ENCODE measurements around the gene KRTAP12-1.
"Not testable (repeated sequence)": the region's sequence is repeated elsewhere in the genome, so short reads cannot be mapped to it uniquely, and the experiment has no call there.

Gene KRTAP12-1

DNA sequence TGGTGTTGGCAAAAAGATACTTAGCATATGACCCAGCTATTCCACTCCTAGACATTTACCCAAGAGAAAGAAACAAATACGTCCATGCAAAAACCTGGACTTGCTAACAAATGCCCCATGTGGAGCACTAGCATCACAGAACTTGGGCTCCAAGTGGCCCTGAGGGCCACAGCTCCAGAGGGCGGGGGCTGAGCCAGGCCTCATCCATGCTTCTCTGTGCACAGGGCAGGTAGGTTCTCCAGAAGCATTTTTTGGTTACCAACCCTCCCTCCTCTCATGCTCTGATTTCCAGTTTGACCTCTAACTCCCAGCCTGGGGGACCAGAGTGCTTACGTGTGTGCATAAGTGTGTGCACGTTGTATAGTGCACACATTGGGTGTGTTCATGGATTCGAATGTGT, 17.3 kb downstream of the KRTAP12-1 start:
- DNase-seq = no peak

DNA sequence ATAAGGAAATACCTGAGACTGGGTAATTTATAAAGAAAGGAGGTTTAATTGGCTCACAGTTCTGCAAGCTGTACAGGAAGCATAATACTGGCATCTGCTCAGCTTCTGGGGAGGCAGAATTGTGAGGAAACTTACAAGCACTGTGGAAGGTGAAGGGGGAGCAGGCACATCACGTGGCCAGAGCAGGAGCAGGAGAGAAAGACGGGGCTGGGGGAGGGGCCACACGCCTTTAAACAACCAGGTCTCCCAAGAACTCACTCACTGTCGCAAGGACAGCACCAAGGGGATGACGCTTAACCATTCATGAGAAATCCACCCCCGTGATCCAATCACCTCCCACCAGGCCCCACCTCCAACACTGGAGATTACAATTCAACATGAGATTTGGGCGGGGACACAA, 20.4 kb downstream of the KRTAP12-1 start:
- not testable (repeated sequence) for DNase-seq

DNA sequence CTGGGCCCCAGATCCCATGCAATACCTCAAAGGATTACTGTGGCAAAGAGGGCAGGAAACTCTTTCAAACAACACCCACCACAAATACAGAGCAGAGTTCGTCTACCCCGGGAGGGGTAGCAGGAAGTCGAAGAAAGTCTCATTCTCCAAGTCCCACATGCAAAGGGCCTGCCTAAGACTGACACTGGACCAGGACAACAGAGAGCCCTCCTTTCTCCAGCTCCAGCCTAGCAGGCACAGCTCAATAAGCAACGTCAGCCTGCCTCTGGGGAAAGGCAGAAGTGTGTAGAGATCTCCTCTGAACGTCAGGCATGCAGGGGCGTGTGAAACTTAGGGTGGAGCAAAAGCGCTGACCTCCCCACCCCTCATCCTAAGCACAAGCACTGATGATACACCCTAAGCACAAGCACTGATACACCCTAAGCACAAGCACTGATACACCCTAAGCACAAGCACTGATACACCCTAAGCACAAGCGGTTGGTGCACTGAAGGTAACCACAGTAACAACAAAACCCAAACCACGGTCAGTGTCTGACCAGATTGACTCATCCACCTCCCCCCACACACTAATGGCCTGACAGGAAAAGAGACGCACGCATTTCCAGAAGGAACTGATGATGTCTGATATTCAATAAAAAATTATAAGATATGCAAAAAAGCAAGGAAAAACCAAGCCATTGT, 22.9 kb downstream of the KRTAP12-1 start:
- DNase-seq = no peak

DNA sequence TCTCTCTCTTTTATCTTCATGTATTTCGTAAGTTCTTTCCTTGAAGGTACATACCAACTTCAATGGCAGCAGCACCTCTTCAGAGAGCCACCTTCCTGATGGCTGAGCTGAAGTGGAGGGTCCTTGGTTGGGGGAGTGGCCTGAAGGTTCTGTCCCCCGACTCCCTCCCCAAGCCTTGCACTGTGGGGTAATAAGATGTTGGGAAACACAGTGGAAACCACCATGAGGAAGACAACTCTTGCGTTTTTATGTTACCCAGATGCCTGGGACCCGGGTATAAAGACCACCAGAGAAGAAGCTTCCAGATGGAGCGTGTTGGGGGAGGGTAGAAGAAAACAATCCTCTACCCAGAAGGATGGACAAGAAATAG, 23.4 kb downstream of the KRTAP12-1 start:
- no peak for DNase-seq

DNA sequence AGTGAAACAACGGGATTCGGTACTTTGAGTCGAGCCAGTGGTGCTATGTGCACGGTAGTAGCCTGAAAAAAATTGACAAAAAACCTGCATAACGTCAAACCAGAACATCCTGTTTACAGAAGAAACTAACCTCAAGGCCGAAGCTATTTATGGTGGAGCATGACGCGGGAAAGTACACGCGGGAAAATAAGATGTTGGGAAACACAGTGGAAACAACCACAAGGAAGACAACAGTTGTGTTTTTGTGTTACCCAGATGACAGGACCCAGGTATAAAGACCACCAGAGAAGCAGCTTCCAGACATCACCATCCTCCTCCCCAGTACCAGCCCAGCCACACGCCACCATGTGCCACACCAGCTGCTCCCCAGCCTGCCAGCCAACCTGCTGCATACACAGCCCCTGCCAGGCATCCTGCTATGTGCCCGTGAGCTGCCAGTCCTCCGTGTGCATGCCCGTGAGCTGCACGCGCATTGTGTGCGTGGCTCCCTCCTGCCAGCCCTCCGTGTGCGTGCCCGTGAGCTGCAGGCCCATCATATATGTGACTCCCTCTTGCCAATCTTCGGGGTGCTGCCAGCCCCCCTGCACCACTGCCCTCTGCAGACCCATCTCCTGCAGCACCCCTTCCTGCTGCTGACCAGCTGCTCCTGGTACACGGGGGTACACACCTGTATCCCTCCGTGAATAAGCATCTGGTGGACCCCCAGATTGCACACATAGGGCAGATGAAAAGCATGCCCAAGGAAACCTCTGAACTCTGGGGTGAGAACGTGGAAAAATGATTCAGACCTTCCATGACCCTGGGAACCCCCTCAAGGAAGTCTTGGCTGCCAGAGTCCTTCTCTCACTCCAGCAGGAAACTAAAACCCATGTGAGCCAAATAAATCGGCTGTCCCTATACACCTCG, 24.1 kb downstream of the KRTAP12-1 start, which contains the start of gene KRTAP12-3:
Gene KRTAP12-3 (plus strand): TSS at position 298 of the 906 bp plus-strand sequence. CDS start 48 bp downstream, at position 346.
- no peak for DNase-seq

DNA sequence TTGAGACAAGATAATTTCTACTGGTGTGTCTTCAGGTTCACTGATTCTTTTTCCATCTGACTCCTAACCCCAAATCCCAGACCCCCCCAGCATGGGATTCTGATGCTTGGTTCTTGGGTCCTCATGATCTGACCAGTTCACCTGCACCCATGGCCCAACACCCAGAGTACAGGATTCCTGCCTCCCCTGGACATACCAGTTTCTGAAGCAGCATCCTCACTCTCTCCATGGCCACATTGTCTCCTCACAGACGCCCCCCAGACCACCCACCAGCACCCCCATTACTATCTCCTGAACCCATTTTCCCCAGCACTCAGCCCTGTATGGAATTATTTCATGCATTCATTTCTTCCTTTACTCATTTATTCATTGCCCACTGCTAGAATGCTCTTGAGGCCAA, 25.1 kb downstream of the KRTAP12-1 start:
- DNase-seq = no peak

DNA sequence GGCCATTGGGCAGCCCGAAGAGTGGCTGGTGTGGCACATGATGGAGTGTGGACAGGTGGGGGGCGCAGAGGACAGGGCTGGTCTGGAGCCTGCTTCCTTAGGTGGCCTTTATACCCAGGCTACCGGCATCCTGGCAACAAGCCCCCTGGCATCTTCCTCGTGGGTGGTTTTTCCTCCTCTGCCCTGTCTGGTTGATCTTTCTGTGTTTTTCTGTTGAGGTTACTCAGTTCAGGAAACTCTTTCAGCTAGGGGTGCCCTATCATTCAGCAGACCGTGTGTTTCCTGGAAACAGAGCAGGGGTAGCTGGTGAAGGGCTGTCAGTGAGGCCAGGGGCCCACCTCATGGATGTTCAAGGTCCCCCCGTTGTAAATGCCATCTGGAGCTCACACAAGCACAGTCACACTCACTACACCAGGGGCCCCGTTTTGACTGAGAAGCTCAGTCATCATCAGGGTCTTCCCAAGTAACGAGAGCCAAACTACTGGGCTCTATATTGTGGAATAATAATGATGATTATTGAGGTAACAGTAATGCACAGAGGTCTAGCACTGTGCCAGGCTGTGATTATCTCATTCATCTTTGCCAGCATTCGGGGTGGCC, 27.3 kb downstream of the KRTAP12-1 start, which contains the start of gene KRTAP12-4:
Gene KRTAP12-4 (minus strand): TSS at position 84 of the 600 bp plus-strand sequence. CDS start 45 bp downstream, at position 39.
- DNase-seq = no peak

DNA sequence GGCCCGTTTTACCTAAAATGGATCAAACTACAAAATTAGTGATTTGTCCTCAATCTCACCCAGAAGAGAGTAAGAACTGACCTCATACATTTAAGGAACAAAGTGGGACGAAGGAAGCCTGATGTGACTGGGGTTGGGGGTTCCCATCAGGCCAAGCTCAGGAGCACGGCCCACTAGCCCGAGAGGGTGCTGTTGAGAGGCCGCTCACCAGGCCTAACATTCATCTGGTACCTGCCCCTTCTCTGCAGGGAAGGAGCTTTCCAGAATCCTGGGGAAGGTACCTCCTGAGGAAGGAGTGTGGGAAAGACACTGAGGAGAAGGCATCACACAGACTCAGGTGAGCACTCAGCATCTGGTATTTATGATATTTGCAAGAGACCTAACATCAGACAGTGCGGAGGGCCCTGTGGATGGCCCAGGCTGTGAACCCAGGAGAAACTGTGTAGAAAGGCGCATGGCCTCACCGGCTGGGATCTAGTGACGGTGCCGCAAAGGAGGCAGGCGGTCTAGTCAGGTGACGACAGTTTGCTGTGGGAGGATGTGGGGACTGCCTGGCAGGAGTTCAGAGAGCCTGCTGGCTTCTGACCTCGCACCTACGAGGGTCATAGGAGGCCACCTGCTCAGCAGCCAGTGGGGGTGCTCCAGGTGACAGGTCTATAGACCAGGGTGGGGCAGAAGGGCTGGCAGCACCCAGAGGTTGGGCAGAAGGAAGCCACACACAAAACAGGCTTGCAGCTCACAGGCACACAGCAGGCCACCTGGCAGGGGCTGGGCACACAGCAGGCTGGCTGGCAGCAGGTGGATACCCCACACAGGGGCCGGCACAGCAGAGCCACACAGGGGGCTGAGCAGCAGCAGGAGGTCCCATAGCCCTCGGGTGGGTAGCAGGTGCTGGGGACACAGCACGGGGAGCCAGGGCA, 28.0 kb downstream of the KRTAP12-1 start:
- DNase-seq = no peak

DNA sequence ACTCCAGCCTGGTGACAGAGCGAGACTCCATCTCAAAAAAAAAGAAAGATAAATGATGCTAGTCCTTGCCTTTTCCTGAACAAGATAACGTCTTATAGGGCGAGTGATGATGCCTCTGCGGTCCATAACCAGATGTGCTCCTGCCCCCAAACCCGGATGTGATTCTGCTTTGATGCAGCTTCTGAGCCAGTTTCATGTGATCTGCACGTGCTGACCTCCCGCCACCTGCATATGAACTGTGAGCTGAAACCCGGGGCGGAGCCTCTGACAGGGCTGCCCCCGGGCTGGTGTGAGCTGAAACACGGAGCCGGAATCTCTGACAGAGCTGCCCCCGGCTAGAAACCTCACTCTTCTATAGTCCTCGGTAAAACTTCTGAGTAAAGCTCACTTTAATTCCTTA, 28.8 kb downstream of the KRTAP12-1 start:
- DNase-seq = no peak

DNA sequence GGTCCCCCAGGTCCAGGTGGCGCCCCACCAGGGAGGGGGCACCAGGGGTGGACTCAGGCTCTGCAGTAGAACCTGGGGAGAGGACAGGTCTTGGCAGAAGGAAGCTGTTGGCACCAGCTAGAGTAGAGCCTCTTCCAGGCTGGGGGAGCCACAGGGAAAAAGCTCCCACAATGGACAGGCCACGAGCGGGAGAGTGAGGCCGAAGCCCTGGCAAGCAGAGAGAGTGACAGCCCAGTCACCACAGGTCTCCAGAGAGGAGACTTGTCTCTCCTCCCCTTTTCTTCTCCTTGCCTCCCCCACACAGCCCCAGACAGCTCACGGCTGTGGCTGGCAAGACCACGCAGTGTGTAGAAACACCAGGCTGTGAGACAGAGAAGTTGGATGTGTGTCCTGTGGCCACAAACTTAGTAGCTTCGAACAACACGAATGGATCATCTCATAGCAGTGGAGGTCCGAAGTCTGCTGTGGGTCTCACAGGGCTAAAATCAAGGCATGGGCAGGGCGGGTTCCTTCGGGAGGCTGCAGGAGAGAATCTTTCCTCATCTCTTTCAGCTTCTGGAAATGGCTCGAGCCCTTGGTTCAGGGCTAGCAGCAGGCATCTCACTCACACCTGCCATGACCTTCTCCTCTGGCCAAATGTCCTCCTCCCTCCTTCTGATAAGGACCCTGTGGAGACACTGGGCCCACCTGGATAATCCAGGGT, 30.8 kb downstream of the KRTAP12-1 start:
- DNase-seq = no peak

DNA sequence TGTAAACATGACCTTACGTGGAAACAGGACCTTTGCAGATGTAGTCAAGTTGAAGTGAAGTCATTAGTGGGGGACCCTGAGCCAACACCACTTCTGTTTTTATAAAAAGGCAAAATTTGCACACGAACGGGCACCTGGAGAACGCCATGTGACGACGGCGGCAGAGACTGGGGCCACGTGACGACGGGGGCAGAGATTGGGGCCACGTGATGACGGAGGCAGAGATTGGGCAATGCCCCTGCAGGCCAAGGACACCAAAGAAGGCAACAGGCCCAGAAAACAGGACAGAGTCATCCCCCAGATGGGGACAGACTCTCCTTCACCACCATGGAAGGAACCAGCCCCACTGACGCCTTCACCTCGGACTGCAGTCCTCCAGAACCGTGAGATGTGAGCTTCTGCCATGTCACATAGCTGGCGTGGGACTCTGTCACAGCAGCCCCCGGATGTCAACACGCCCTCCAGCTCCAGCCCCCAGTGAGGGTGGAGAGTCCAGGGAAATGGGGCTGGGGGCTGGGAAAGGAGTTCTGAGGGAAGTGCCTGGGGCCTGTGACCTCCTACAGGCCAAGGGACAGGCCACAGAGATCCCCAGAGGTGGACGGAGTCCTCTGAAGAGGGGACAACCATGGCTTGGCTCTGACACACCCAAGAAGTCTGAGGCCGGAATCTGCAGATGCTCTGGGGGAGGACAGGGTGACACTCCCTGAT, 31.5 kb downstream of the KRTAP12-1 start:
- DNase-seq = no peak

DNA sequence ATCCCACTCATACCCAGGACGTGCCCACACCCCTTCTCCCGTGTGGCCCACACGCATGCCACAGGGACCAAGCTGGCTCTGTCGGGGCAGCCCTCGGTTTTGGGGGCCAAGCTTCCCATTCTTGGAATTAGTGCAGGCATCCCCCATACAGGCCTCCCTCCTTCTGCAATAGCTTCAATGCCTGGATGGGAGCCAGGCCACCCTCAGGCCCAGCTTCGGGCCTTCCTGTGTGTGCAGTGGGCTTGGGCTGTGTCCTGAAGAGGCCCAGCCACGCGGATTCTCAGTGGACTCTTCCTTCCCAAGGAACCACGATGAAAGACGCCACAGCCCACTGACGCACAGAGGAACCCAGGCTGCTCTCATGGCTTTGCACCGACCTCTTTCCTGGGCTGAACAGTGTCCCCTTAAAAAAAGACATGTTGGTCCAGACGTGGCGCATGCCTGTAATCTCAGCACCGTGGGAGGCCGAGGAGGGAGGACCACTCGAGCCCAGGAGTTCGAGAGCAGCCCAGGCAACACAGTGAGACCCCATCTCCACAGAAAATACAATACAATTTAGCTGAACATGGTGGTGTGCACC, 32.4 kb downstream of the KRTAP12-1 start:
- DNase-seq = no peak

DNA sequence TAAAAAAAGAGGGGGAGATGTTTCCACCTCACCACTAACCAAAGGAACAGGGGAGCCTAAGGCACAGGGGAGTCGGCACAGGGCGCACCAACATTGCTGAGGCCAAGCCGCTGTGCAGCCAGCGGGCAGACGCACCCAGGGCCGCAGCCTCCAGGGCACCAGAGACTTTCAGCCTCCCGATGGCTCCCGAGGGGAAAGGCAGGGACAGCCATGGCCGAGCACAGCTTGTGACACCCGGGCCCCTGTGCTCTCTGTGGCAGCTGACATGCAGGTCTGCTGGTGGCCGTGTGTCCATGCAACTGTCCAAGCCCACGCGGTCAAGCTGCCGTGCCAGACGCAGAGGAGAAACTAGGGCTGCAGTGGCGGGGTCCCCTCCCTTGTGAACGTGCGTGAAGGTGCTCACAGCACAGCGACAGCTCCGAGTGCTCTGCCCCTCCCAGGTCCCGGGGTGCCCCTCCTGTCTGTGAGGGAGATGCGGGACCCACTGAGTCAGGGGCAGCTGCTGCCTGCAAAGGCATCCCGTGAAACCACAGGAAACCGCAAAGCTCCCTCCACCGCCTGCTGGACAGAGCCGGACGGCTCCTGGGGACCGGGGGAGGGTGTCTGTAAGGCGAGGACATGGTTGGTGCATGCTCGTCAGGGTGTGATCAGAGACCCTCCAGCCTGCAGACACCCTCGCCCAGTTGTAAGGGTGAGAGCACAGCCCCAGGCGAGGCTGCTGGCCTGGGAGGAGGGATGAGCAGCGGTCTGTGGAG, 33.2 kb downstream of the KRTAP12-1 start:
- no peak for DNase-seq

DNA sequence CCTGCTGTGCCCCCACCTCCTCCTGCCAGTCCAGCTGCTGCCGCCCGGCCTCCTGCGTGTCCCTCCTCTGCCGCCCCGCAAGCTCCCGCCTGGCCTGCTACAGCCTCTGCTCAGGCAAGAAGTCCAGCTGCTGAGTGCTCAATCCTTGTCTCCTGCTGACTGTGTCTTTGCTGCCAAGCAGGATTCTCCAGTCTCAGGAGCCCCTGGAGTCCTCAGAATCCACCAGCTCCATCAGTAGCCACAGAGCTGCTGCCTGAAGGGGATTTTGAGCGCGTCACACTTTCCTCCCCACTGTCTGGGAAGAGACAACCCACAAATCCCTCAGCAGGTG, 34.8 kb downstream of the KRTAP12-1 start:
- no peak for DNase-seq

DNA sequence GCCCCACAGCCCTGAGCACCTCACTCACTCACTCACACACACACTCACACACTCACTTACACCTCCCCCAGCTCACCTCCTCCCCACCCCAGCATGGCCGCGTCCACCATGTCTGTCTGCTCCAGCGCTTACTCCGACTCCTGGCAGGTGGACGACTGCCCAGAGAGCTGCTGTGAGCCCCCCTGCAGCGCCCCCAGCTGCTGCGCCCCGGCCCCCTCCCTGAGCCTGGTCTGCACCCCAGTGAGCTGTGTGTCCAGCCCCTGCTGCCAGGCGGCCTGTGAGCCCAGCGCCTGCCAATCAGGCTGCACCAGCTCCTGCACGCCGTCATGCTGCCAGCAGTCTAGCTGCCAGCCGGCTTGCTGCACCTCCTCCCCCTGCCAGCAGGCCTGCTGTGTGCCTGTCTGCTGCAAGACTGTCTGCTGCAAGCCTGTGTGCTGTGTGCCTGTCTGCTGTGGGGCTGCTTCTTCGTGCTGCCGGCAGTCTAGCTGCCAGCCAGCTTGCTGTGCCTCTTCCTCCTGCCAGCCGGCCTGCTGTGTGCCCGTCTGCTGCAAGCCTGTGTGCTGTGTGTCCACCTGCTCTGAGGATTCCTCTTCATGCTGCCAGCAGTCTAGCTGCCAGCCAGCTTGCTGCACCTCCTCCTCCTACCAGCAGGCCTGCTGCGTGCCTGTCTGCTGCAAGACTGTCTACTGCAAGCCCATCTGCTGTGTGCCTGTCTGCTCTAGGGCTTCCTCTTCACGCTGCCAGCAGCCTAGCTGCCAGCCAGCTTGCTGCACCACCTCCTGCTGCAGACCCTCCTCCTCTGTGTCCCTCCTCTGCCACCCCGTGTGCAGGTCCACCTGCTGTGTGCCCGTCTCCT, 35.4 kb downstream of the KRTAP12-1 start, which contains the start of gene KRTAP10-11:
Gene KRTAP10-11 (plus strand): TSS at position 49 of the 856 bp plus-strand sequence. CDS start 45 bp downstream, at position 94.
- DNase-seq = not testable (repeated sequence)

DNA sequence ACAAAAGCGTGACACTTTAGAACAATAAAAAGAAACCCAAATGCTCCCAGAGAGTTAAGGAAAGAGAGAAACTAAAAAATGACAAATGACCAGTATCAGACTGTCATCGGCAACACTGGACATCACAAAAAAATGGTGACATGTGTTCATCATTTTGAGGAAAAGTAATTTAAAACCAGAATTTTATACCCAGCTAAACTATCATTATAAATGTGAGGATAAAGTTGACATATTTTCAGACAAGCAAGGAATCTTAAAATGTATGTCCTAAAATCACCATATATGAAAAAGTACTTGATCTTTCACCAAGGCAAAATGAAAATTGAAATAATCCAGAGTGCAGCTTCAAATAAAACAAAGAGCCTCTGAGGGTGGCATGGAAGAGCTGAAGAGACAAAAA, 37.1 kb downstream of the KRTAP12-1 start:
- no peak for DNase-seq

DNA sequence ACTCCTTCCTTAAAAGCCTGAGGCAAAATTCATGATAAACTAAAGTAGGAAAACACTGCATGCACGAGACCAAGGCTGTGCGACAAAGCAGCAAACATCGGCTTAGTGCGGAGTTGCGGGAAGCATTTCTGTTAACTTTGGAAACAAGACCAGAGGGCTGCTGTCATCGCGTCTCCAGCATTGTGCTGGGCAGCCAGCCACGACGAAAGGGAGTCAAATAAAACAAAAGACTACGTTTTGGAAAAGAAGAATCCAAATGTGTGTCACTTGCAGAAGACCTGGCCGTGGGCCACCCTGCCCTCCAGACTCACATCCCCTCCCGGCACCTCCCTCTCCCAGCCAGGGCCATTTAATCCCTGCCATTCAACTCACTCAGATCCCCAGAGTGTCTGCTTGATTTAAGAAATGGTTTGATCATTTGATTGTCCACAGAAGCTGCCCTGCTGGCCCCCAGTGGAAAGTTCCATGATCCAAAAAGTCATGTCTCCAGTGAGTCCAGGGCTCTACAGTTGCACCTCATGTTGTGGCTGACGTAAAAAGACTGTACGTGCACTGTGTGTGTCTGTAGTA, 38.1 kb downstream of the KRTAP12-1 start:
- DNase-seq = no peak

DNA sequence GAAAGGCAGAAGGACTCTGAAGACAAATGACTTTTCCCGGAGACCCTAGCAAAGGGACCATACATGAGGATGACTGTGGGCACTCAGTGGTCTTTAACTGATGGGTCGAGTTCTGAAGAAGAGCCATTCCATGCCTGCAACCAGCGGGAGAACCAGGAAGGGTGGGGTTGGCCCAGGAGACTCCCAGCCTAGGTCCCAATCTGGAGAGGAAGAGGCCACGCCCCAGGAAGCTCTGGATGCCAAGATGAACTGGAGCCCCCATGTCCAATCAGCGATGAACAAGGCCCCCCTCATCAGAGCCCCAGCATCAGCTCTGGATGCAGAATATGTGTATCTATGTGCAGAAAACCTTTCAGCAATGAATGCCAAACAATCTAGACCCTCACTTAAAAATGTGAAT, 41.2 kb downstream of the KRTAP12-1 start:
- no peak for DNase-seq

DNA sequence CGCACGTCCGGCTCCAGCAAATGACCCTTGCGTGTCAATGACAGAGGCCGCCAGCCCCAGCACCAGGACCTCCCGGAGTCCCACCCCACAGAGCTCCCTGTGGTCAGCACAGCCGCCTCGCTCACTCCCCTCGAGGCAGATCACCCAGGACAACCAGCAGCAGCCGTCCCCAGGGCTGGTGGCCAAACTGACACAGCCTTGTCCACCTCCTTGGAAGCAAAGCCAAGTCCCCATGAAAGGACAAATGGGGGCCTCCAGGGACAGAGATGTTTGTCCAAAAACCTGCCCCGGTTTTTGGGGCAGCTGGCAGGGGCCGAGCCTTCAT, 42.7 kb downstream of the KRTAP12-1 start:
- no peak for DNase-seq
